Measurements from ENCODE around the gene IFNA6.
"Not testable (repeated sequence)": the region's sequence is repeated elsewhere in the genome, so short reads cannot be mapped to it uniquely, and the experiment has no call there.

The IFNA6 gene

GRCh38 chr9:21383627-21384026, 32.9 kb upstream of the IFNA6 start:
- Histone ChIP-seq H3K4me2 (ENCODE audit: low read depth, low read length, poor library complexity, severe bottlenecking) (no peak overlapping the region), H3K4me3 (ENCODE audit: low read length, poor library complexity, severe bottlenecking) (no peak overlapping the region), H3F3A (ENCODE audit: low read depth) (no peaks in the 10 kb centered on the region), H2AFZ (ENCODE audit: low read length) (no peak overlapping the region), H3K9me3 (ENCODE audit: insufficient read depth, low read depth, low read length) (no peaks in the 10 kb centered on the region), H3K79me2 (ENCODE audit: insufficient read depth, low read length) (no peaks in the 10 kb centered on the region), H4K20me1 (ENCODE audit: insufficient read depth, low read length, poor library complexity, severe bottlenecking) (no peaks in the 10 kb centered on the region), H3K4me1 (ENCODE audit: insufficient read depth, low read length, poor library complexity, severe bottlenecking) (peaks cover 4% of the 10 kb centered on the region), H3K9ac (ENCODE audit: low read depth, low read length, poor library complexity, severe bottlenecking) (no peak overlapping the region), H3K27me3 (ENCODE audit: insufficient read depth, low read length, poor library complexity, severe bottlenecking) (no peaks in the 10 kb centered on the region), H3K9me2 (replicated peaks; ENCODE audit: low read depth, low read length) (no peaks in the 10 kb centered on the region), H3K36me3 (ENCODE audit: insufficient read depth, low read length) (no peaks in the 10 kb centered on the region)
- TF ChIP-seq CTCF (conservative IDR thresholded peaks at IDR 0.05; ENCODE audit: low read length) = no peak
- no peak for TF ChIP-seq EZH2phosphoT487 (IDR thresholded peaks at IDR 0.05; ENCODE audit: borderline replicate concordance)

GRCh38 chr9:21381448-21382339, 31.0 kb upstream of the IFNA6 start:
- Histone ChIP-seq H3K36me3 (ENCODE audit: insufficient read depth, low read length) (no peaks in the 10 kb centered on the region), H3K9me3 (ENCODE audit: insufficient read depth, low read depth, low read length) (no peaks in the 10 kb centered on the region), H3K79me2 (ENCODE audit: insufficient read depth, low read length) (no peaks in the 10 kb centered on the region), H3K9ac (ENCODE audit: low read depth, low read length, poor library complexity, severe bottlenecking) (no peak overlapping the region), H3K4me2 (ENCODE audit: low read depth, low read length, poor library complexity, severe bottlenecking) (peak overlapping the region; percentile 53), H3K9me2 (replicated peaks; ENCODE audit: low read depth, low read length) (no peaks in the 10 kb centered on the region), H4K20me1 (ENCODE audit: insufficient read depth, low read length, poor library complexity, severe bottlenecking) (no peaks in the 10 kb centered on the region), H3K4me3 (ENCODE audit: low read length, poor library complexity, severe bottlenecking) (peak overlapping the region; percentile 40), H3F3A (ENCODE audit: low read depth) (no peaks in the 10 kb centered on the region), H3K4me1 (ENCODE audit: insufficient read depth, low read length, poor library complexity, severe bottlenecking) (peaks cover 4% of the 10 kb centered on the region), H3K27me3 (ENCODE audit: insufficient read depth, low read length, poor library complexity, severe bottlenecking) (no peaks in the 10 kb centered on the region), H2AFZ (ENCODE audit: low read length) (0 out of 2 replicates have a peak overlapping the region, but pooled peaks have one; percentile 27)
- TF ChIP-seq EZH2phosphoT487 (IDR thresholded peaks at IDR 0.05; ENCODE audit: borderline replicate concordance) (no peak), CTCF (conservative IDR thresholded peaks at IDR 0.05; ENCODE audit: low read length) (no peak)

- H3K4me1 ChIP-seq (ENCODE audit: insufficient read depth, low read length, poor library complexity, severe bottlenecking); H2AFZ ChIP-seq (ENCODE audit: low read length); H3K4me2 ChIP-seq (ENCODE audit: low read depth, low read length, poor library complexity, severe bottlenecking); H3K9me3 ChIP-seq (ENCODE audit: insufficient read depth, low read depth, low read length); H3K4me3 ChIP-seq (ENCODE audit: low read length, poor library complexity, severe bottlenecking); H3K36me3 ChIP-seq (ENCODE audit: insufficient read depth, low read length); H3F3A ChIP-seq (ENCODE audit: low read depth); H3K27me3 ChIP-seq (ENCODE audit: insufficient read depth, low read length, poor library complexity, severe bottlenecking); H4K20me1 ChIP-seq (ENCODE audit: insufficient read depth, low read length, poor library complexity, severe bottlenecking); H3K79me2 ChIP-seq (ENCODE audit: insufficient read depth, low read length); H3K9ac ChIP-seq (ENCODE audit: low read depth, low read length, poor library complexity, severe bottlenecking); H3K9me2 ChIP-seq (replicated peaks; ENCODE audit: low read depth, low read length): not testable (repeated sequence)
Observed at GRCh38 chr9:21371467-21371866, 20.8 kb upstream of the IFNA6 start.

- Histone ChIP-seq H3K4me2 (ENCODE audit: low read depth, low read length, poor library complexity, severe bottlenecking) (no peak within 1 kb of the TSS), H3K9ac (ENCODE audit: low read depth, low read length, poor library complexity, severe bottlenecking) (no peak within 1 kb of the TSS), H4K20me1 (ENCODE audit: insufficient read depth, low read length, poor library complexity, severe bottlenecking) (no peaks in the 10 kb centered on the region), H3K36me3 (ENCODE audit: insufficient read depth, low read length) (no peaks in the 10 kb centered on the region), H3F3A (ENCODE audit: low read depth) (no peaks in the 10 kb centered on the region), H3K9me3 (ENCODE audit: insufficient read depth, low read depth, low read length) (no peaks in the 10 kb centered on the region), H3K27me3 (ENCODE audit: insufficient read depth, low read length, poor library complexity, severe bottlenecking) (no peaks in the 10 kb centered on the region), H3K4me3 (ENCODE audit: low read length, poor library complexity, severe bottlenecking) (no peak within 1 kb of the TSS), H3K79me2 (ENCODE audit: insufficient read depth, low read length) (no peaks in the 10 kb centered on the region), H3K4me1 (ENCODE audit: insufficient read depth, low read length, poor library complexity, severe bottlenecking) (no peaks in the 10 kb centered on the region), H2AFZ (ENCODE audit: low read length) (no peak within 1 kb of the TSS), H3K9me2 (replicated peaks; ENCODE audit: low read depth, low read length) (no peaks in the 10 kb centered on the region)
- TF ChIP-seq EZH2phosphoT487 (IDR thresholded peaks at IDR 0.05; ENCODE audit: borderline replicate concordance) (no peak), CTCF (conservative IDR thresholded peaks at IDR 0.05; ENCODE audit: low read length) (no peak)
Observed at GRCh38 chr9:21367957-21368356, 17.3 kb upstream of the IFNA6 start, which contains the start of gene IFNA13. IFNA13 (minus strand) TSS chr9:21368057; CDS start chr9:21368010, 47 bp downstream.

GRCh38 chr9:21367169-21367568, 16.5 kb upstream of the IFNA6 start:
- H2AFZ ChIP-seq (ENCODE audit: low read length); H3K9ac ChIP-seq (ENCODE audit: low read depth, low read length, poor library complexity, severe bottlenecking); H3K9me3 ChIP-seq (ENCODE audit: insufficient read depth, low read depth, low read length); H3K36me3 ChIP-seq (ENCODE audit: insufficient read depth, low read length); H3K27me3 ChIP-seq (ENCODE audit: insufficient read depth, low read length, poor library complexity, severe bottlenecking); H3F3A ChIP-seq (ENCODE audit: low read depth); H4K20me1 ChIP-seq (ENCODE audit: insufficient read depth, low read length, poor library complexity, severe bottlenecking); H3K4me1 ChIP-seq (ENCODE audit: insufficient read depth, low read length, poor library complexity, severe bottlenecking); H3K9me2 ChIP-seq (replicated peaks; ENCODE audit: low read depth, low read length); H3K4me3 ChIP-seq (ENCODE audit: low read length, poor library complexity, severe bottlenecking); H3K4me2 ChIP-seq (ENCODE audit: low read depth, low read length, poor library complexity, severe bottlenecking); H3K79me2 ChIP-seq (ENCODE audit: insufficient read depth, low read length): not testable (repeated sequence)
